HepG2 (cell line): ENCODE results near the gene TJAP1. TPM values are rescaled to one million over a fixed set of nuclear protein-coding genes. Genes with fewer than 3 reads are reported as not detected.

ENCODE experiments used
- CENPX ChIP-seq: sonication (generic); formaldehyde crosslinking; IDR thresholded peaks from 2 replicates; pipeline ENCODE4 v1.9.0; 2021; ENCODE audit warnings: mild to moderate bottlenecking, missing genetic modification reagents, moderate library complexity
- HNRNPLL ChIP-seq: fragments of 200-400 bp; formaldehyde crosslinking; IDR thresholded peaks from 2 replicates; pipeline ENCODE4 v1.6.1; 2017; ENCODE audit warnings: mild to moderate bottlenecking, low read depth, low read length; ENCODE audit not compliant: poor library complexity, severe bottlenecking
- KIAA2018 ChIP-seq: sonication (generic); formaldehyde crosslinking; IDR thresholded peaks from 2 replicates; pipeline ENCODE4 v1.5.0; 2020; ENCODE audit warnings: mild to moderate bottlenecking, missing genetic modification reagents, borderline replicate concordance
- NR1H2 ChIP-seq: sonication (generic); formaldehyde crosslinking; IDR thresholded peaks from 2 replicates; pipeline ENCODE4 v1.8.1; 2022; ENCODE audit warnings: low read depth, missing genetic modification reagents, borderline replicate concordance
- NR3C1 ChIP-seq: sonication (generic); formaldehyde crosslinking; IDR thresholded peaks from 2 replicates; pipeline ENCODE4 v1.4.0; 2020; ENCODE audit warnings: missing genetic modification reagents
- REPIN1 ChIP-seq: sonication (generic); formaldehyde crosslinking; IDR thresholded peaks from 2 replicates; pipeline ENCODE4 v1.8.0; 2022; ENCODE audit warnings: missing genetic modification reagents, low read depth, mild to moderate bottlenecking, borderline replicate concordance
- RFXAP ChIP-seq: sonication (generic); formaldehyde crosslinking; IDR thresholded peaks from 2 replicates; pipeline ENCODE4 v1.4.0; 2020; ENCODE audit warnings: missing genetic modification reagents, borderline replicate concordance
- SP5 ChIP-seq: IDR thresholded peaks from 2 replicates; pipeline ENCODE4 v1.6.1; 2016; ENCODE audit warnings: low read depth, borderline replicate concordance
- U2AF1 ChIP-seq: fragments of 200-400 bp; formaldehyde crosslinking; optimal IDR thresholded peaks from 2 replicates; pipeline ENCODE3; 2017; ENCODE audit warnings: mild to moderate bottlenecking, low read depth, low read length
- ZNF263 ChIP-seq: sonication (generic); formaldehyde crosslinking; IDR thresholded peaks from 2 replicates; pipeline ENCODE4 v1.4.0; 2020; ENCODE audit warnings: missing genetic modification reagents
- ZNF543 ChIP-seq: sonication (generic); formaldehyde crosslinking; IDR thresholded peaks from 2 replicates; pipeline ENCODE4 v1.4.0; 2020; ENCODE audit warnings: mild to moderate bottlenecking, missing genetic modification reagents
- ZNF547 ChIP-seq: sonication (generic); formaldehyde crosslinking; IDR thresholded peaks from 2 replicates; pipeline ENCODE4 v1.5.1; 2020; ENCODE audit warnings: mild to moderate bottlenecking, missing genetic modification reagents
- ZNF646 ChIP-seq: sonication (generic); formaldehyde crosslinking; IDR thresholded peaks from 2 replicates; pipeline ENCODE4 v1.9.0; 2021; ENCODE audit warnings: mild to moderate bottlenecking, missing genetic modification reagents
- ZSCAN25 ChIP-seq: sonication (generic); formaldehyde crosslinking; IDR thresholded peaks from 2 replicates; pipeline ENCODE4 v1.8.0; 2022; ENCODE audit warnings: mild to moderate bottlenecking, missing genetic modification reagents
- polyA plus RNA-seq, 8 experiments: library from polyadenylated mRNA; depleted of rRNA in 3 of 8; stranded (reverse) in 7 of 8; unstranded in 1 of 8; fragments of >200 nt; fragmentation: Illumina TruSeq in 4 of 8; extraction: Trizol in 4 of 8; gene quantifications; 2 replicates each; pipeline versions ENCODE4 v1.2.1 to v1.2.3, GENCODE V29; 2011 to 2016; ENCODE audit warnings: low read depth in 4 of 8, missing spikeins in 1 of 8, mixed read lengths in 1 of 8; ENCODE audit not compliant: insufficient read depth in 1 of 8
- total RNA-seq, 5 experiments: library from RNA; depleted of rRNA; stranded (reverse); fragments of >200 nt; fragmentation: Illumina TruSeq; extraction: Trizol; gene quantifications; 2 replicates each; pipeline ENCODE4 v1.2.3, GENCODE V29; 2016; ENCODE audit warnings: low read depth in 1 of 5

Gene TJAP1
- total and polyA plus RNA-seq, 2 of the 13 experiments (the other 11 are each of a cell fraction or from before 2014, with no cell fraction given): 15.7 to 41.6 TPM

- TF ChIP-seq ZNF646: no peak
- no peak for TF ChIP-seq ZNF263
- no peak for TF ChIP-seq ZNF543 (CRISPR knock-in tag)
- no peak for TF ChIP-seq NR3C1 (CRISPR knock-in tag)
- no peak for TF ChIP-seq HNRNPLL
- TF ChIP-seq ZSCAN25 (CRISPR knock-in tag): no peak
- no peak for TF ChIP-seq KIAA2018 (CRISPR knock-in tag)
- TF ChIP-seq NR1H2 (CRISPR knock-in tag): no peak
- no peak for TF ChIP-seq SP5 (CRISPR knock-in tag)
- no peak for TF ChIP-seq RFXAP
- TF ChIP-seq U2AF1: no peak
- 0 out of 2 replicates have a peak, but pooled peaks have one; percentile 55 for TF ChIP-seq ZNF547 (CRISPR knock-in tag)
- no peak for TF ChIP-seq CENPX (CRISPR knock-in tag)
- TF ChIP-seq REPIN1 (CRISPR knock-in tag): no peak
Measured at GRCh38 chr6:43499028-43499815, 21.9 kb downstream of the TJAP1 start (continued).
